Stimulated activated CD8-positive, alpha-beta memory T cell treated with anti-CD3 and anti-CD28 coated beads, Interleukin-12 subunit alpha, Interleukin-12 subunit beta, amount 100 ng/mL, for 4 hours (primary cell): ENCODE data around the gene CMA1.
"Not testable (repeated sequence)": the region's sequence is repeated elsewhere in the genome, so short reads cannot be mapped to it uniquely, and the experiment has no call there.

Experiments
- DNase-seq: peaks from one replicate; pipeline ENCODE4 v3.0.0-alpha.2; 2020; ENCODE audit warnings: low read depth

The CMA1 gene, protein sequence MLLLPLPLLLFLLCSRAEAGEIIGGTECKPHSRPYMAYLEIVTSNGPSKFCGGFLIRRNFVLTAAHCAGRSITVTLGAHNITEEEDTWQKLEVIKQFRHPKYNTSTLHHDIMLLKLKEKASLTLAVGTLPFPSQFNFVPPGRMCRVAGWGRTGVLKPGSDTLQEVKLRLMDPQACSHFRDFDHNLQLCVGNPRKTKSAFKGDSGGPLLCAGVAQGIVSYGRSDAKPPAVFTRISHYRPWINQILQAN

GRCh38 chr14:24508155-24508840, at the start of gene CMA1:
CMA1 (minus strand) TSS chr14:24508265; CDS start chr14:24508235, 30 bp downstream.
- DNase-seq, result no peak

DNA sequence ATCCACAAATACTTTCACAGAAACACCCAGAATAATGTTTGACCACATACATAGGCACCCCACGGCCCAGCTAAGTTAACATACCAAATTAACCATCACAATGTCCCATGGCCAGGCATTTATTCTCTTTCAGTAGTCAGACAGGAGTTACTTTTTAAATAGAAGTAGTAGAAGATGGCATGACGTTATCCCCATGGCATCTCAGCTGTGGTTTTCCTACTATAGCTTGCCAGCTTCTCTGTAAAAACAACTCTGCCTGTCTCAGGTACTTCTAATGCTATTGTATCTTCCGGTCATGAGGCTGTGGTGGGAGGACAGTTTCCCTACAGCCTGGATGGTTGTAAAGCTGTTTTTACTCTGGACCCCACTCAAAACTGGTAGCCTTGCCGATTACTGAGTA, 48.7 kb upstream of the CMA1 start:
- no peak for DNase-seq

DNA sequence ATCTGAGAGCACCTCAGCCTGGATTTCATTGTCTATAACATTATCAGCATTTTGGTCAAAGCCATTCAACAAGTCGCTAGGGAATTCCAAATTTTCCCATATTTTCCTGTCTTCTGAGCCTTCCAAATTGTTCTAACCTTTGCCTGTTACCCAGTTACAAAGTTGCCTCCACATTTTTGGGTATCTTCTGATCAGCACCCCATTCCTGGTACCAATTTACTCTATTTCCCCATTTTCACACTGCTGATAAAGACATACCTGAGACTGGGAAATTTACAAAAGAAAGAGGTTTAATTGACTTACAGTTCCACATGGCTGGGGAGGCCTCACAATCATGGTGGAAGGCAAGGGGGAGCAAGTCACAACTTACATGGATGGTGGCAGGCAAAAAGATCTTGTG, 41.0 kb upstream of the CMA1 start:
- not testable (repeated sequence) for DNase-seq

- no peak for DNase-seq
These were observed 34.4 kb upstream of the CMA1 start for GRCh38 chr14:24542346-24542936.

- no peak for DNase-seq
These were observed 27.7 kb upstream of the CMA1 start for GRCh38 chr14:24535737-24536136.

DNA sequence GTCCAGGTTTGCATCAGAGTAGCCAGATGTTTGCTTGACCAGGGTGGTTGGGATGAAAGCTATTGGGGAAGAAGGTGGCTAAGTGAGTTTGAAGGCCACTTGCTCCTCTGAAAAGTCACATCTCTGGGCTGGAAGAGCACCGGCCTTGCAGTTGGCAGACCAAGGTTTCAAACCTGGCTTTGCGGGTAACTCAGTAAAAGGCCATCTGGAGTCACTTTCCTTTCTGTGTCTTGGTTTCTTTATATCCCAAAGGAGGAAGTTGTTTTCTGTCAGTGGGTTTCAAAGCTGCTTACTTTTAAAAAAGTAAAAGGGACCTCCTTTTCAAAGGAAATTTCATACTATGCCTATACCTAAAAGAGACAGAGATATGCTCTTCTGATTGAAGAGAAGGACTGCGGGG, 26.2 kb upstream of the CMA1 start:
- no peak for DNase-seq

DNA sequence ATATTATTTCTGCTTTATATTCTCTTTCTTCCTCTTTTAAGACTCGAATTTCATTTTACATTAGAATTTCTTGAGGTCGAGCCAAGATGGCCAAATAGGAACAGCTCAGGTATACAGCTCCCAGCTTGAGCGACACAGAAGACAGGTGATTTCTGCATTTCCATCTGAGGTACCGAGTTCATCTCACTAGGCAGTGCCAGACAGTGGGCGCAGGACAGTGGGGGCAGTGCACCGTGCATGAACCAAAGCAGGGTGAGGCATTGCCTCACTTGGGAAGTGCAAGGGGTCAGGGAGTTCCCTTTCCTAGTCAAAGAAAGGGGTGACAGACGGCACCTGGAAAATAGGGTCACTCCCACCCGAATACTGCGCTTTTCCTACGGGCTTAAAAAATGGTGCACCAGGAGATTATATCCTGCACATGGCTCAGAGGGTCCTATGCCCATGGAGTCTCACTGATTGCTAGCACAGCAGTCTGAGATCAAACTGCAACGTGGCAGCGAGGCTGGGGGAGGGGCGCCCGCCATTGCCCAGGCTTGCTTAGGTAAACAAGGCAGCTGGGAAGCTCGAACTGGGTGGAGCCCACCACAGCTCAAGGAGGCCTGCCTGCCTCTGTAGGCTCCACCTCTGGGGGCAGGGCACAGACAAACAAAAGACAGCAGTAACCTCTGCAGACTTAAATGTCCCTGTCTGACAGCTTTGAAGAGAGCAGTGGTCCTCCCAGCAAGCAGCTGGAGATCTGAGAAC, 18.0 kb upstream of the CMA1 start:
- DNase-seq, result not testable (repeated sequence)

- no peak for DNase-seq
These were observed 10.8 kb upstream of the CMA1 start for GRCh38 chr14:24518851-24519250.

GRCh38 chr14:24514209-24514608, 6.1 kb upstream of the CMA1 start:
- no peak for DNase-seq

GRCh38 chr14:24513009-24513408, 4.9 kb upstream of the CMA1 start:
- no peak for DNase-seq

DNA sequence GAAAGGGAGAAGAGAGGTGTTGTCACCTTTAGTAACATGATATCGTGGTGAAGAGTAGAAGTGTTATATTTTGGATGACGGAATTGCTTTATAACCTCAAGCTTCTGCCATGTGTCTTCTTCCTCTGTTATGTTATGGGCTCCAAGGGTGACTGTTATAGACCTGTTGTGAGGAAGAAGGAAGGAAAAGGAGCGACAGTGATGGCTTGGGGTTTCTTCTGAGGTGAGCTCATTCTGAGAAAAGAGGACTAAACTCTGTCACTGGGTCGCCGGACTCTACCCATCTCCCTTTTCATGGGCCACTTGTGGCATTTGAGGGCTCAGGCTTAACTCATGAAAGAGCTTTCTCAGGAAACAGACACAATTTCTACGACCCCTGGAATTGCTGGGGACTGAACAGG, 1.6 kb downstream of the CMA1 start:
- no peak for DNase-seq

GRCh38 chr14:24504425-24504950, 3.6 kb downstream of the CMA1 start:
- no peak for DNase-seq

- not testable (repeated sequence) for DNase-seq
These were observed 16.3 kb downstream of the CMA1 start for GRCh38 chr14:24491586-24492408.

- DNase-seq, result no peak
These were observed 24.3 kb downstream of the CMA1 start for GRCh38 chr14:24483604-24484252.

DNA sequence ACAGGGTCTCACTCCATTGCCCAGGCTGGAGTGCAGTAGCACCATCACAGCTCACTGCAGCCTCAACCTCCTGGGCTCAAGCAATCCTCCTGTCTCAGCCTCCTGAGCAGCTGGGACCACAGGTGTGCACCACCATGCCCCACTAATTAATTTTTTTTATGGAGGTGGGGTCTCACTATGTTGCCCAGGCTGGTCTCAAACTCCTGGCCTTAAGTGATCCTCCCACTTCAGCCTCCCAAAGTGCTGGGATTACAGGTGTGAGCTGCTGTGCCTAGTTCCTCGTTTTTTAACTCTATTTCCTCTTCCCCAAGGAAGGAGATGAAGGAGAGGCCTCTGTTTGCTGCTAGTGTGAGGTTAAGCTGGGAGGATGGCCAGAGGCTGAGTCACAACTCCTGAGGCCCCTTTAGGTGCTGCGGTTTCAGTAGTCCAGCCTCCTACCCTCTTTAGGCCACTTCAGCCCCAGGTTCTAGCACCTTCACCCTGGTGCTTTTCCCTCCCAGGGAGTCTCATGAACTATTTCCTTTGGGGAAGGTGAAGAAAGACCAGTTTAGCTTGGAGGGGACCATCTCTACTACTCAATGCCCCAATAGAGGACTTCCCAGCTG, 25.3 kb downstream of the CMA1 start:
- not testable (repeated sequence) for DNase-seq

- peak; percentile 18 for DNase-seq
These were observed 26.3 kb downstream of the CMA1 start for GRCh38 chr14:24481622-24482324.

GRCh38 chr14:24479999-24480398, 28.1 kb downstream of the CMA1 start:
- DNase-seq, result not testable (repeated sequence)

- no peak for DNase-seq
These were observed 32.8 kb downstream of the CMA1 start for GRCh38 chr14:24475261-24475660.

DNA sequence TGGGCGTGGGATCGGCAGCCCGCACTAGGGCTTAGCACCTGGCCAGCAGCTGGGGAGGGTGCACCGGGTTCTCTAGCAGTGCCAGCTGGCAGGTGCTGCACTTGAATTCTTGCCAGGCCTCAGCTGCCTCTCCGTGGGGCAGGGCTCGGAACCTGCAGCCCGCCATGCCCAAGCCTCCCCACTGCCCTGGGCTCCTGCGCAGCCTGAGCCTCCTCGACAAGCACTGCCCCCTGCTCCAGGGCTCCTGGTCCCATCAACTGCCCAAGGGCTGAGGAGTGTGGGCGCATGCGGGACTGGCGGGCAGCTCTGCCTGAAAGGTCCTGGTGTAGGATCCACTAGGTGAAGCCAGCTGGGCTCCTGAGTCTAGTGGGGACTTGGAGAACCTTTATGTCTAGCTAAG, 34.9 kb downstream of the CMA1 start:
- DNase-seq, result no peak

DNA sequence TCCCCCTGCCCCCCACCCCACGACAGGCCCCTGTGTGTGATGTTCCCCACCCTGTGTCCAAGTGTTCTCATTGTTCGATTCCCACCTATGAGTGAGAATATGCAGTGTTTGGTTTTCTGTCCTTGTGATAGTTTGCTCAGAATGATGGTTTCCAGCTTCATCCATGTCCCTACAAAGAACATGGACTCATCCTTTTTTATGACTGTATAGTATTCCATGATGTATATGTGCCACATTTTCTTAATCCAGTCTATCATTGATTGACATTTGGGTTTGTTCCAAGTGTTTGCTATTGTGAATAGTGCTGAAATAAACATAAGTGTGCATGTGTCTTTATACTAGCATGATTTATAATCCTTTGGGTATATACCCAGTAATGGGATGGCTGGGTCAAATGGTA, 37.6 kb downstream of the CMA1 start:
- DNase-seq, result not testable (repeated sequence)
